ENCODE measurements around the gene ANKRD28. TPM values are rescaled to one million over a fixed set of nuclear protein-coding genes. Genes with fewer than 3 reads are reported as not detected.

ANKRD28 gene
- total RNA-seq, 4 donors from 2014 or later: 20.0 to 86.8 (median 37.6) TPM

GRCh38 chr3:15654891-15655290 lies 142.9 kb downstream of the ANKRD28 start:
- Histone ChIP-seq H3K27ac (no peak overlapping the region), H3K9me3 (no peaks in the 10 kb centered on the region), H3K4me1 (no peaks in the 10 kb centered on the region), H3K36me3 (no peaks in the 10 kb centered on the region), H3K27me3 (no peaks in the 10 kb centered on the region), H3K4me3 (no peak overlapping the region)
- no peak for DNase-seq
- TF ChIP-seq CTCF (IDR thresholded peaks at IDR 0.05) (no peak), POLR2A (IDR thresholded peaks at IDR 0.05) (no peak)
- intact Hi-C loops (cut with DNase I; ENCODE audit: low total_unique reads): no loop called here

- DNase-seq: no peak
- intact Hi-C loops (cut with DNase I; ENCODE audit: low total_unique reads): no loop called here
- Histone ChIP-seq H3K9me3 (no peaks in the 10 kb centered on the region), H3K27ac (no peak overlapping the region), H3K4me1 (no peaks in the 10 kb centered on the region), H3K27me3 (no peaks in the 10 kb centered on the region), H3K4me3 (no peak overlapping the region), H3K36me3 (no peaks in the 10 kb centered on the region)
- no peak for TF ChIP-seq CTCF (IDR thresholded peaks at IDR 0.05)
- TF ChIP-seq POLR2A (IDR thresholded peaks at IDR 0.05): no peak
Measured at GRCh38 chr3:15654127-15654526, 143.7 kb downstream of the ANKRD28 start.

GRCh38 chr3:15653321-15653720 lies 144.5 kb downstream of the ANKRD28 start:
- no peaks in the 10 kb centered on the region for H3K27me3 ChIP-seq
- H3K9me3 ChIP-seq: no peaks in the 10 kb centered on the region
- TF ChIP-seq CTCF (IDR thresholded peaks at IDR 0.05): no peak
- TF ChIP-seq POLR2A (IDR thresholded peaks at IDR 0.05): no peak
- H3K4me1 ChIP-seq: no peaks in the 10 kb centered on the region
- no peak overlapping the region for H3K4me3 ChIP-seq
- intact Hi-C loops (cut with DNase I; ENCODE audit: low total_unique reads): no loop called here
- DNase-seq: no peak
- H3K27ac ChIP-seq: no peak overlapping the region
- no peaks in the 10 kb centered on the region for H3K36me3 ChIP-seq

DNA sequence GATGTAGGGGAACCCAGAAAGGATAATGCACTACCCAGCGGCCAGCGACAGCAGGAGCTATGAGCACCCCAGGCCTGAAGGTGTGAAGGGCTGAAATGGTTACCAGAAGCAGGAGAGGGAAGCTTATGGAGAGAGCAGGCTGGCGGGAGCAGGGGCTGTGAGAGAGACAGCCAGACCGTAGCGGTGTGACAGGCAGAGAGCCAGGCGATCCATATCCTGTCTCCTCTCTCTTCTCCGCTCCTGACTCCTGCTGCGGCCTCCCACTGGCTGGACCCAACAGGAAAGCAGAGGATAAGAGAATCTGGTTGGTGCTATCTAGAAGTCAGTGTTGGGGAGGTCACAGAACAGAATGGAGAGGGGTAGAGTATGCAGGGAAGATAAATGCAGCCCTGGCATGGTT lies 146.4 kb downstream of the ANKRD28 start:
- TF ChIP-seq CTCF (IDR thresholded peaks at IDR 0.05) (no peak), POLR2A (IDR thresholded peaks at IDR 0.05) (no peak)

DNA sequence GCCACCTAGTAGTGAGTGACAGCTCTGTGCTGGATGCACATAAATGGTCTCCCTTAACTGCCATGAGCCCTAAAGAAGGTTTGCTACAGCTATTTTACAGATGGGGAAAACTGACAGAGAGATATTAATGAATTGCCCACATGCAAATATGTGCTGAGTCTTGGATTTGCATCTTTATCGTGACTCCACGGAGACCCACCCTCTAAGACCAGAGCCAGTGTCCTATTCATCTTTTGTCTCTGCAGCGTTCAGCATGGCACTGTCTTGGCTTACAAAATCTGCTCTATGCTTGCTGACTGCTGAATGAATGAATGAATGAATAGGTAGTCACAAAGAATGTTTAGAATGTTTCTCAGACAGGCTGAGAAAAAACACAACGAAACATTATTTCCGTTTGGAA lies 147.9 kb downstream of the ANKRD28 start:
- Histone ChIP-seq H3K27ac (no peak overlapping the region), H3K4me3 (no peak overlapping the region), H3K9me3 (no peaks in the 10 kb centered on the region), H3K36me3 (no peaks in the 10 kb centered on the region), H3K27me3 (no peaks in the 10 kb centered on the region), H3K4me1 (peaks cover 8 to 14% of the 10 kb centered on the region in 2 donors)
- no peak for DNase-seq
- intact Hi-C loops (cut with DNase I; ENCODE audit: low total_unique reads): no loop called here
- TF ChIP-seq POLR2A (IDR thresholded peaks at IDR 0.05) (no peak), CTCF (IDR thresholded peaks at IDR 0.05) (no peak)

More for the DNA sequence above, 146.4 kb downstream of the ANKRD28 start:
- intact Hi-C loops (cut with DNase I; ENCODE audit: low total_unique reads): no loop called here
- DNase-seq: no peak
- H3K9me3 ChIP-seq: no peaks in the 10 kb centered on the region
- no peaks in the 10 kb centered on the region for H3K27me3 ChIP-seq
- no peak overlapping the region for H3K4me3 ChIP-seq
- H3K36me3 ChIP-seq: no peaks in the 10 kb centered on the region
- H3K27ac ChIP-seq: no peak overlapping the region
- H3K4me1 ChIP-seq: peaks cover 8 to 10% of the 10 kb centered on the region in 2 donors

All from uterus (tissue), 4 donors.